ENCODE measurements around the gene GIT1.

GIT1 gene

DNA sequence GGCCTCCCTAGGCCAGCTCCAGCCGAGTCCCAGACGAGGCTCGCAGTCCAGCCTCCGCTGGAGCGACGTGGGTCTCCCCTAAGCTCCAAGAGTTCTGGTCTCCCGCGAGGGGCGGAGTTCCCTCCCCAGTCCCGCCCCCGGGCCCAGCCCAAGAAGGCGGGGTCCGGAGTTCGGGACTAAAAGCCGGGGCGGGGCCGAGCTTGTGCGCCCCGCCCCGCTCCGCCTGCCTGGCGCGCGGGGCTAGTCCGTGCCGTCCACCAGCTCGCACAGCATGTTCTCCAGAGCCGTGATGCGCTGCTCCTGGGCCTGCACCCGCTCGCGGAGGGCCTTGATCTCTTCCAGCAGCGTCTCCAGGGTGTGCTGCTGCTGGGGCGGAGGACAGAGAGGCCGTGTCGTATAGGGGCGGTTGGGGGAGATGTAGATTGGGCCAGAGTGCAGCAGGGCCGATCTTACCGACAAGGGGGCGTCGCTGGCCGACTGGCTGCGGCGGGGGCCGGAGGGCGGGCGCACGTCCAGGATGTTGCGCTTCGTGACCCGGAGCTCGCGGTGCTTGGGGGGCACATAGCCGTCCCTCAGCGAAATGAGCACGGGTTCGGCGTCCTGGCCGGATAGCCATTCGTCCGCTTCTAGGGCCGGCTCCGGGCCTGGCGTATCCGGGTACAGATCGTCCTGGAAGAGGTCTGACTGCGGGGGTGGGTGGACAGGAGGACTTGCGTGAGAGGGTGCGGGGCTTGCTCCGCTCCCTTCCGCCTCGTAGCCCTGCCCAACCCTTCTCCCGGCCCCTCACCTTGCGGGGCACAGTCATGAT, 26.2 kb upstream of the GIT1 start:
- peak in 13 of 14 donors; percentile 46 to 90 (median 78) for DNase-seq

DNA sequence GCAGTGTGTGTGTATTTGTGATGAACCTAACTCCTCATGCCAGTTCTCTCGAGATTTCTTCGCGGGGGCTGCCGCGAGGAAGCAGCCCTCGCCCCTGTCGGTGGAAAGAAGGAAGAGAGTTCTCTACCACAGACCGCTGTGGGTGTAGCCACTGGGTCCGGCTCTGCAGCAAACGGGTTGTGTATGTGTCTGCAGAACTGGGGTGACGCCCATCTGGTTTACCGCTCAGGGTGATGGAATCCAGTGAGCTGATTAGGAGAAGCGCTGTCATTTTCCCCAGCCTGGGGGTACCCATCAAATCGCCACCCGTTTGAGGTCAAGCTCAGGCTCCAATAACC, 25.6 kb upstream of the GIT1 start:
- DNase-seq: peak in 3 of 14 donors; percentile 48 to 70 (median 58)

DNA sequence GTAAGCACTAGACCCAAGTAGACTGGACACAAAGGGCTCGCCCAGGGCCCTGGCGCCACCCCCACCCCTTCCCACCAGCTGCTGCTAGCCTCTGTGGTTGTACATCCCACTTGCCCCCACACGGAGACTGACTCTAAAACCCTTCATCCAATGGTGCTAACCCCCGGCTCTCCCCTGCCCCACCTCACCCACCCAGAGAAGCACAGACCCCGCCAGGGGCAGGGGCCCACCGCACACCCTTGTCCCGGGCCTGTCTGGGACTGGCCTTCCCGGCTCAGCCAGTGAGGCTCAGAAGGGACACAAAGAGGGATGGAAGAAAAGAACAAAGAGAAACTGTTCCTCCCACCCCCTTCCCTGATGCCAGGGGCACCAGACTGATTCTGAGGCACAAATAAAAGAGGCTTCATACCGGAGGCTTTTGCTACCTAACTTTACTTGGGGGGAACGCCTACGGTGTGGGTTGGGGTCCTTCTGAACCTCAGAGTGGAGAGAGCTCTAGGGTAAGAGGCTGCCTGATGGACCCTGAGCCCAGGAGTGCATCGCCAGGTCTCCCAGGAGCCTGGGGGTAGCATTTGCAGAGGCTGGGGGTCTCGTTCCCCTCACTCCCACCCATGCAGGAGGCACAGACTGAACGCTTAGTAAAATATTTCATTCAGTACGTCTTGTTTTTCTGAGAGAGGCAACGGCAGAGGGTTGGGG, 25.1 kb upstream of the GIT1 start:
- DNase-seq: peak in 5 of 14 donors; percentile 21 to 66 (median 56)

DNA sequence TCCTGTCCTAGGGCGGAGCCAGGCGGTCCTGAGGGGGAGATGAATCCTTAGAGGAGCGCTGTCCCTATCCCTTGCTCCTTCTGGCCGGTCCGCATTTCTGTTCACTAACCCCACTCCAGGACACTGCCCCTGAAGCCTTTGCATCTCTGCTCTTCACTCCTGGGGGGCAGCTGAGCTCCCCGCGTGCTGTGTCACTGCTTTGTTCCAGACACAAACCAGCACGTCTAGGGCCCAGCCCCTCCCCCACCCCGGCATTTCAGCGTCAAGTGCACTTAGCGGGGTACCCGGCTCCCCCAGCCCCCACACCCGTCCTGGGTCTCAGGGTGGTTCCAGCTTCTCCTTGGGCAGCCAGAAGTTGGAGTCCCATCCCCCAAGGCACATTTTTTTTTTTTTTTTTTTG, 24.4 kb upstream of the GIT1 start:
- peak in 1 of 14 donors; percentile 64 for DNase-seq

DNA sequence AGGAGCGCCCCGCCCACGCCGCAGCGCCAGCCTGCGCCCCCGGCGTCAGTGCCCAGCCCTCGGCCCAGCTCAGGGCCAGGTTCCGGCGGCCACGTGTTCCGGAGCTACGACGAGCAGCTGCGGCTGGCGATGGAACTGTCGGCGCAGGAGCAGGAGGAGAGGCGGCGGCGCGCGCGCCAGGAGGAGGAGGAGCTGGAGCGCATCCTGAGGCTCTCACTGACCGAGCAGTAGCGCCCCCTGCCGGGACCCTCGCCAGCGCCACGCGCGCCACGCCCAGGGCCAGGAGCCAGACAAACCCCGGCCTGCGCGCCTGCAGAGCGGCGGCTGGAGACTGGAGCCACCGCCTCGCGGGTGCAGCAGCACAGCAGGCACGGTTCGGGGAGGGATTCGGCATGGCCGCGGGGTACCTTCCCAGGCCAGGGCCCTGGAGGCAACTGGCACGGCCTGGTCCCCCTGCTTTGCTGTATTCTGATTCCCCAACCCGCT, 23.9 kb upstream of the GIT1 start:
- DNase-seq: peak in 13 of 14 donors; percentile 51 to 95 (median 82)

DNA sequence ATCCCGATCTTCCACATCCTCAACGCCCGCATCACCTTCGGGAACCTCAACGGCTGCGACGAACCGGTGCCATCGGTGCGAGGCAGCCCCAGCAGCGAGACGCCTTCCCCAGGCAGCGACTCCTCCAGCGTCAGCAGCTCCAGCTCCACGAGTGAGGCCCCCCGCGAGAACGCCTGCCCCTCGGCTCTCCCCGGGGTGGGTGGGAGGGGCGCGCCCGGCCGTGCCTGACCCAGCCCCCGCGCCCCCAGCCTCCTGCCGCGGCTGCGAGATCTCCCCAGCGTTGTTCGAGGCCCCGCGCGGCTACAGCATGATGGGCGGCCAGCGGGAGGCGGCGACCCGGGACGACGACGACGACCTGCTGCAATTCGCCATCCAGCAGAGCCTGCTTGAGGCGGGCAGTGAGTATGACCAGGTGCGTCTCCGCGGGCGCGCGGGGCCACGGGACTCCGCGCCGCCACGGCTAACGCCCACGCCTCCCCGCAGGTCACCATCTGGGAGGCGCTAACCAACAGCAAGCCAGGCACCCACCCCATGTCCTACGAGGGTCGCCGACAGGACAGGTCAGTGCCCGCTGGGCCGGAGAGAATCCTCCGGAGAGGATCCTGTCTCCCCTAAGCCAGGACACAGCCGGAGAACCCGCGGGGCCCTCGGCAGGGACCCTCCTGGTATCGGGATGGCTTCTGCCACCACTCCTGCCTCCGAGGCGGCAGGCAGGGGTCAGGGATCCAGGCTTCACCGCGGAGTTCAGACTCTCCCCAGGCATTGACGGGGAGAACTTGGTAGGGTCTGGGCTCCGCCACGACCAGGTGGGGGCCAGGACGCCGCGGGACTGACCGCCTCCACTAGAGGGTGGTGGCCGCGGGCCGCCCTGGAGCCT, 23.2 kb upstream of the GIT1 start:
- no peak for DNase-seq

DNA sequence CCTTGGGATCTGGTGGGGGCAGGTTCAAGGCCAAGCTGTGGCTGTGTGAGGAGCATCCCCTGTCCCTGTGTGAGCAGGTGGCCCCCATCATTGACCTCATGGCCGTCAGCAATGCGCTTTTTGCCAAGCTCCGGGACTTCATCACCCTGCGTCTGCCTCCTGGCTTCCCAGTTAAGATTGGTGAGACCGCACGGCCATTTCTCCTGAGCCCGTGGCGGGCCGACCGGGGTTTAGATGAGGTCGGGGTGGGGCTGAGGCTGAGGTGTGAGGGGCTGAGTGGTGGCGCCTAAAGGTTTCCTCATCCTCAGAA, 22.6 kb upstream of the GIT1 start:
- no peak for DNase-seq

DNA sequence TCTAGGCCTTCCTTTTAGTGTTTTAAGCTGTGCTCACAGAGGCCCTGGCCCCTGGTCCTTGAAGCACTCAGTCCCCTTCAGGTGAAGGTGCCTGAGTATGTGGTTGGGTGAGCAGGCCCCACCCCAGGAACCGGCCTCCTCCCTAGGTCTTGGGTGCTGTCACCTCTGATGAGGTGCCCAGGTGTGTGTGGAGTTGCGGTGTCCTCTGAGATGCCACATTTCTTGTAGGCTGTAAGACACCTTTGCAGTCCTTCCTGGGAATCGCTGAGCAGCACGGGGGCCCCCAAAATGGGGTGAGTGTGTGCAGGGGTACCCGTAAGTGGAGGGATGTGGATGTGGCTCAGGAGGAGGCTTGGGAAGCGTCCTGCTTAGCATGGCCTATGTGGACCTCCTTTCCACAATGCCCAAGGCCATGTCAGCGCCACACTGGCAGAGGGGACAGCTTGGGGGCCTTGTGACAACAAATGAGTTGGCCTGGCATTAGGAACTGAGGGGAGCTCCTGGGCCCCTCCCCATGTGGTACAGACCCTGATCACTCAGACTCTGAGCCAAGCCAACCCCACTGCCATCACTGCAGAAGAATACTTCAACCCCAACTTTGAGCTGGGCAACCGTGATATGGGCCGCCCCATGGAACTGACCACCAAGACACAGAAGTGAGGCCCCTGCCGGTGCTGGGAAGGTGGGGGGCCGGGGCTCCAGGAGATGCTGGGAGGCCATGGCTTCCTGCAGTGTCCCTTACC, 22.1 kb upstream of the GIT1 start:
- no peak for DNase-seq

DNA sequence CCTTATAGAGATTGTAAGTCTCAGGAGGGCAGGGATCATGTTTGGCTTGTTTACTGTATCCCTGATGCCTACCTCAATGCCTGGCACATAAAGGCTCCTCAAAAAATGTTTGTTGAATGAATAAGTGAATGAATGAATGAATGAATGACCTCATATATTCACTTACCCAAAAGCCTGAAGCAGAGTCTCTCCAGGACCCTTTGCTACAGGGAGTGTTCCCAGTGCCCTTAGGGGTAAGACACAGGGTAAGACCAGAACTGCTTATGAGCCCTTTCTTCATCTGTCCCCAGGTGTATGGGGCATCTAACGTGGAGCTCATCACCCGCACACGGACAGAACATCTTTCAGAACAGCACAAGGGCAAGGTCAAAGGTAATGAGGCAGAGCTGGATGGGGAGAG, 20.9 kb upstream of the GIT1 start:
- DNase-seq: no peak

DNA sequence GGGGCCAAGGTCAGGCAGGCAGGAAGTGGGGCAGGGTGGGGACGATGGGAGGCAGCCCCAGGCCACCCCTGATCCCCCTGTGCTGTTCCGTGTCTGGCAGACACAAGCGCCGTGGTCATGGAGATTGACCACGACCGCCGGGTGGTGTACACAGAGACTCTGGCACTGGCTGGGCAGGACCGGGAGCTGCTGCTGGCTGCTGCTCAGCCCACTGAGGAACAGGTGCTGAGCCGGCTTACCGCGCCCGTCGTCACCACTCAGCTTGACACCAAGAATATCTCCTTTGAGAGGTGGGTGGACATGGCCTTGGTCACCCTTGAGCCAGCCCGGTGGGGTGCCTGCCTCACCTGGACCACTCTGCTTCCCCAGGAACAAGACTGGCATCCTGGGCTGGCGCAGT, 19.5 kb upstream of the GIT1 start:
- DNase-seq: no peak

DNA sequence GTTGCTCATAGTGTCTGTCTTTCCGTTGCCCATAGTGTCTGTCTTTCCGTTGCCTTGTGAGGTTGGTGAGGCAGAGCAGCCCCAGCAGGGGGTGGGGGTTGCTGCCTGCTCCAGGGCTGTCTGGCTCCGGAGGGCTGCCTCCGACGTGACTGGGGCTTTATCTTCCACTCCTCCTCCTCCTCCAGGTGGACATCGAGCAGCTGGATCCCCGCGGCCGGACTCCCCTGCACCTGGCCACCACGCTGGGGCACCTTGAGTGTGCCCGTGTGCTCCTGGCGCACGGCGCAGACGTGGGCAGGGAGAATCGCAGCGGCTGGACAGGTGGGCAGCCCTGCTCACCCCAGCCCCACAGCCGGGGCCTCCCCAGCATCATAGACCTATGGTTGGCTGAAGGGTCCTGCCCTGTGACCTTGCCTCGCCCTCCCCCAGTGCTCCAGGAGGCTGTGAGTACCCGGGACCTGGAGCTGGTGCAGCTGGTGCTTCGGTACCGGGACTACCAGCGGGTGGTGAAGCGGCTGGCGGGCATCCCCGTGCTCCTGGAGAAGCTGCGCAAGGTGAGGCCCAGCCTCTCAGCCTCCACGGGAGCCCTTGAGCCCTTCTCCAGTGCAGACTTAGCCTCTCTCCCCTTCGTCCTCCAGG, 18.2 kb upstream of the GIT1 start:
- DNase-seq: no peak

DNA sequence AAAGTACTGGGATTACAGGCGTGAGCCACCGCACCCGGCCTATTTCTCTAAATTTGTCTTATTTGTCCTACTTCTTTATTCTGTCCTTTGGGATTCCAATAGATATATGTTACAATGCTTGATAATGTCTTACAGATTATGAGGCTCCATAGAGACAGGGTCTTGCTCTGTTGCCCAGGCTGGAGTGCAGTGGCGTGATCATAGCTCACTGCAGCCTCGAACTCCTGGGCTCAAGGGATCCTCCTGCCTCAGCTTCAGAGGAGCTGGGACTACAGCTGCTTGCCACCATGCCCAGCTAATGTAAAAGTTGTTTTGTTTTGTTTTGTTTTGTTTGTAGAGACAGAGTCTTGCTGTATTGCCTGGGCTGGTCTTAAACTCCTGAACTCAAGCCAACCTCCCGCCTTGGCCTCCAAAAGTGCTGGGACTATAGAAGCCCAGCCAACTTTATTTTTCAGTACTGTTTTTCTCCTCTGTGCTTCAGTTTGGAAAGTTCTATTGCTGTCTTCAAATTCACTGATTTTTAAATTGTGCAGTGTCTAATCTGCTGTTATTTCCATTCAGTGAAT, 13.7 kb upstream of the GIT1 start:
- no peak for DNase-seq

DNA sequence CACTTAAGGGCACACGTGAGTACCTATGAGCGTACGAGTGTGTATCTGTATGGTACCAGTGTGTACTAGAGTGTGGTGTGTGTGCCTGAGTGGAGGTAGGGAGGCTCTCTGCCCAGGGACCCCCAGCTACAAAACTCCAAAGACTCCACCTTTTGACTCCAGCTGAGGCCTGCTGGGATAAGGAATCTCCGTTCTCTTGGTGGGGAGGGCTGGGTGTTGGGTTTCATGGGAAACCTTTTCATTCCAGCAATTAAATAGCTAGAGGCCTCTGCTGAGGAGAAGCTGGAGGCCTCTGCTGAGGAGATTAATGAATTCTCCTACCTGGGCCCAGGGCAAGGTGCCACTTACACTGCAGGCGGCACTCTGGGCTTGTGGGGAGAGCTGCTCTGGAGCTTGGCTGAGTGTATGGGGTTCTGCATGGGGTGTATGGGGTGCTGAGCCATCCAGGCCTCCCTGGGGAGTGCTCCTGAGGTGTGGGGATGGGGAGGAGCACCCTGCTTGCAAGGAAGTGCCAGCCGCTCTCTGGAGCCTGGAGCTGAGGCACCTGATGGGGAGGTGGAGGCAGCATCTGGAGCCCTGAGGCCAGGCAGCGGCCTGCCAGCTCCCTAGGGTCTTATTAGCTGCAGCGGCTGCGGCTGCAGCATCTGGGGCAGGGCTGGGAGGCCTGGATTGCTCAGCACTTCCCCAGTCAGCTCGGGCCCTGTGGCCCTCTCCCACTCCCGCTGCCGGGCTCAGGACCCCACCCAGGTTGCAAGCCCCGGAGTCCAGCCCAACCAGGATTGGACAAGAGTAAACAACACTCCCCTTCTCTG, 8.1 kb upstream of the GIT1 start:
- peak in 1 of 14 donors; percentile 13 for DNase-seq

DNA sequence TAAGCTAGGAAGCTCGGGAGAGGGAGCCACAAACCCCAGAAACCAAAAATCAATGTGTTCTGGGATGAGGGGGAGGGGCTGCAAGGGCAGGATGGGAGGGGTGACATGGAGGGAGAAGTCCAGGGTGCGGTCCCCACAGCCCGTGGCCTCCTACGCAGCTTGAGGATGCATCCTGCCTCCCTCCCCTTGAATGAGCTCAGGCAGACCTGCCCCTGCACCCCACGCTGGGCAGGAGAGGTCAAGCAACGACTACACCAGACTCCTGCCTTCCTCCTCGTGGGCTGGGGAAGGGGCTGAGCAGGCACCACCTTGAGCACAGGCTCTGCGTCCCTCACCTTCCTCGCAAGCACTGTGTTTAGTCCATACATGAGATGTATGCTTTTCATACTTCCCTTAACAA, 7.4 kb upstream of the GIT1 start:
- DNase-seq: no peak

DNA sequence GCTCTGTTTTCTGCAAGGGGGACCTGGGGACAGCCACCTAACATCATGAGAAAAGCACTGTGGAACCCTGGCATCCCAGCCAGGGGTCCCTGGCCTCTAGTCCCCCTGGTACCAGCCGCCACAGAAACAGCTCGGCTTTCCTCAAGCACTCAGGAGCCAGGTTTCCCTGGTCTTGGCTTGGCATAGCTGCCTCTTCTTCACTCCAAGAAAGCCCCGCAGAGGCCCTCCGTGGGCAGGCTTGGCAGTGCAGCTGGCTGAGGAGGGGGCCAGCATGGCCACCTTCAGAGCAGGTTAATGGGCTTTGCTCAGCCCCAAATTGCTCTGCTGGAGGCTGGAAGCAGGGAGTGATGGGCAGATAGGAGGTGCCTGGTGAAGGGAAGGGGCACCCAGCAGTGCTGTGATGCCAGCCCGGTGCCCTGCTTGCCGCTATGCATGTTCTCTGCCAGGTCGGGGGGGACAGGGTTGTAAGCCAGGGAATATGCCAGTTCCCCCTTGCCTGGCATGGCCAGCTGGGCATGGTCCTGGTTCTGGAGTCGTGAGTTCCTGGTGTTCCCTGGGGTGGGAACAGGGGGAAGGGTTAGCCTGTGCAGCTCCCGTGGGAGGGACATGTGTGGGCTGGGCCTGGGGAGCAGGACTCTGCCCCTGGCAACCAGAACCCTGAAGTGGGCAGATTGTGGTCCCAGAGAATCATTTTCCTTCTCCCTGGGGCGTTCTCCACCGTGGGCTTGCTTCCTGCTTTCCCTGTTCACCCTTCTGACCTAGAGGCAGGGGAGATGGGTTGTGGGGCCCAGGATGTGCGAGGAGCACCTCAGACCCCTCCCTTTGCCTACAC, 6.7 kb upstream of the GIT1 start:
- DNase-seq: peak in 1 of 14 donors; percentile 32

DNA sequence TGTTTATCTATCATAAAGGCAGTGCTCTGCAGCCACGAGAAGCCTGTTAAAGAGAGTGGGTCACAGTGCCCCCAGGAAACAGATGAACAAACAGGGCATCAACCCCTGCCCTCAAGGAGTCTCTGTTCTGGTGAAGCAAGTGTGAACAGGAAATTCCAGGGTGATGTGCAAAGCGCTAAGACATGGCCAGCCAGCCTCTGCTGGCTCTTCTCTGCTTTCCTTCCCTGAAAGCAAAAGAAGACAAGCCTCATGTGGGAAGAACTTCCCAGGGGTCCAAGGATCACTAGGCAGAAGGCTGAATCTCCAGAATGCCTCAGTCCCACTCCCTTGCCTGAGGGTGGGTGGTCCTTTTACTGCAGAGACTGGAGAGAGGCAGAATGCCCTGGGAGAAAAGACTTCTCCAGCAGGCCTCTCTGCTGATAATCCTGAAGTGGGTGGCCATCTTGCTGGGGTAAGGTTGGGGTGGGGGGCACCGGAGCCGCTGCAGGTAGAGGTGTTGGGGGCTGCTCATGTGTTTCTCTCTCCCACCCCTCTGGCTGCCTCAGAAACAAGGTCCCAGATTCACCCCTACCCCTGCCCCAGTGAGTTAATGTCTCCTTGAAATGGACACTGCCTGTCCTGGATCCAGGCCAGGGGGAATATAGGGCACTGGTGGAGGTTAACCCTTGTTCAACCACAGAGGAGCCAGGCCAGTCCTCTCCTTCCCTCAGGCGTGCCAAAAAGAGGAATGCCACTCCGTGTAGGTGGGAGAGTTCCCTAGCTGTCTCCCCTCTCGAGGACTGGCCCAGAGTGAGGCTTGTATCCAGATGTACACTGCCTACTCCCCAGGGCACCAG, 5.9 kb upstream of the GIT1 start:
- peak in 1 of 14 donors; percentile 37 for DNase-seq

DNA sequence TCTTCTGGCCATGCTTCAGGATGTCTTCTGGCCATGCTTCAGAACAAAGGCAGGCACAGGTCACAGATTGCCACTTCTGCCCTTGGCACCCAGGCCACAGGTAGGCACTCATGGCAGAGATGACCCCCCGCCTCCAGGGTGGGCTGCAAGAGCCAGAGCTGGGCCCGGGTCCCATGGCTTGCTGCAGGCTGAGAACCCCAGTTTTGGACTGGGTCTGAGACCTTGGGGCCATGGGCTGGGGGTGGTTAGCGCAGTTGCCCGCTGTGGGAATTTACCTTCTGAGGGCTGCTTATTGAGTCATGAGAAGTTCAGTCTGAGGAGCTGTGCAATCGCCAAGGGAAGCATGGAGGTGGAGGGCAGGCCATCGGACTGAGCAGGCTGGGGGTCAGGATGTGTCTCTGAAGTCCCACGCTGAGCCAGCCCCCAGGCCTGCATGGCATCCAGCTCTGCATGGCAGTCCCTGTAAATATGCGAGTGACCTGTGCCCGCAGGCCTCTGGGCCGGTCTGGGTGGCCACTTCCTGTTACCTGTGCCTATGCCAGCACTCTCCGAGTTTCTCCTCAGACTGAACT, 5.2 kb upstream of the GIT1 start:
- DNase-seq: no peak
